Esophagus muscularis mucosa (tissue), 4 donors: ENCODE results near the gene HOXC10. TPM values are rescaled to one million over a fixed set of nuclear protein-coding genes. Genes with fewer than 3 reads are reported as not detected.

Experiments used
- DNase-seq: peaks from one replicate; pipeline ENCODE4 v3.0.0-alpha.2; 2017; ENCODE audit errors: extremely low spot score
- H3K27ac ChIP-seq, 4 donors: fragments of 200-600 bp; sonication (generic); replicated peaks in 1 of 4; 1 replicate in 3 of 4; 2 replicates in 1 of 4; pipeline ENCODE4 v1.5.1; 2016 to 2019; ENCODE audit warnings: mild to moderate bottlenecking in 1 of 4
- H3K27me3 ChIP-seq, 4 donors: fragments of 200-600 bp; sonication (generic); one replicate each; pipeline versions ENCODE4 v1.5.1 to v1.6.0; 2016 to 2019
- H3K36me3 ChIP-seq, 4 donors: fragments of 200-600 bp; sonication (generic); one replicate each; pipeline ENCODE4 v1.5.1; 2016 to 2019
- H3K4me1 ChIP-seq, 4 donors: fragments of 200-600 bp; sonication (generic); one replicate each; pipeline ENCODE4 v1.5.1; 2016 to 2019
- H3K4me3 ChIP-seq, 4 donors: fragments of 200-600 bp; sonication (generic); 1 replicate in 2 of 4; 2 replicates in 2 of 4; pipeline ENCODE4 v1.5.1; 2016 to 2019; ENCODE audit warnings: mild to moderate bottlenecking in 4 of 4, moderate library complexity in 1 of 4
- H3K9me3 ChIP-seq, 4 donors: fragments of 200-600 bp; sonication (generic); 1 replicate in 3 of 4; 2 replicates in 1 of 4; pipeline ENCODE4 v1.5.1; 2016 to 2019
- EP300 ChIP-seq: sonication (generic); formaldehyde crosslinking; IDR thresholded peaks from one replicate; pipeline ENCODE4 v1.6.1; 2017; ENCODE audit warnings: antibody characterized with exemption
- POLR2A ChIP-seq: fragments of 450-650 bp; IDR thresholded peaks from one replicate; pipeline ENCODE4 v1.6.1; 2017; ENCODE audit warnings: antibody characterized with exemption, moderate library complexity, mild to moderate bottlenecking, low read depth
- POLR2AphosphoS5 ChIP-seq, 2 donors: sonication (generic); formaldehyde crosslinking; IDR thresholded peaks; one replicate each; pipeline ENCODE4 v1.6.1; 2017; ENCODE audit warnings: antibody characterized with exemption in 2 of 2
- WGBS: methylation state at CpG from one replicate; pipeline ENCODE4 v1.1.5; 2018; 5-methylcytosine and 5-hydroxymethylcytosine counted together
- intact Hi-C: fragments of 100-400 bp; cut with DNase I; formaldehyde crosslinking; loops from one replicate; pipeline ENCODE4 v1.15.1; 2023
- total RNA-seq, 4 donors: library from RNA; depleted of rRNA; stranded (reverse); fragments of >200 nt; gene quantifications; one replicate each; pipeline versions ENCODE4 v1.1.0 to v1.2.1, GENCODE V29; 2016
- TF ChIP-seq, protein P1 (sequence below), 3 experiments: fragments of 200-600 bp in 2 of 3; fragments of 450-650 bp in 1 of 3; sonication (generic) in 2 of 3; IDR thresholded peaks; one replicate each; pipeline ENCODE4 v1.5.1; 2017 to 2019; ENCODE audit warnings: antibody characterized with exemption in 3 of 3, mild to moderate bottlenecking in 2 of 3, moderate library complexity in 1 of 3

The HOXC10 gene
- total RNA-seq, 4 donors from 2014 or later: not detected

- DNase-seq: no peak
- peaks cover 10 to 100% (median 98%) of the 10 kb centered on the region in 4 donors for H3K27me3 ChIP-seq
- no peaks in the 10 kb centered on the region for H3K36me3 ChIP-seq
- no peak overlapping the region for H3K4me3 ChIP-seq
- TF ChIP-seq POLR2A (no peak), EP300 (no peak), POLR2AphosphoS5 (IDR thresholded peaks at IDR 0.05) (no peak)
- TF ChIP-seq, protein P1, sequence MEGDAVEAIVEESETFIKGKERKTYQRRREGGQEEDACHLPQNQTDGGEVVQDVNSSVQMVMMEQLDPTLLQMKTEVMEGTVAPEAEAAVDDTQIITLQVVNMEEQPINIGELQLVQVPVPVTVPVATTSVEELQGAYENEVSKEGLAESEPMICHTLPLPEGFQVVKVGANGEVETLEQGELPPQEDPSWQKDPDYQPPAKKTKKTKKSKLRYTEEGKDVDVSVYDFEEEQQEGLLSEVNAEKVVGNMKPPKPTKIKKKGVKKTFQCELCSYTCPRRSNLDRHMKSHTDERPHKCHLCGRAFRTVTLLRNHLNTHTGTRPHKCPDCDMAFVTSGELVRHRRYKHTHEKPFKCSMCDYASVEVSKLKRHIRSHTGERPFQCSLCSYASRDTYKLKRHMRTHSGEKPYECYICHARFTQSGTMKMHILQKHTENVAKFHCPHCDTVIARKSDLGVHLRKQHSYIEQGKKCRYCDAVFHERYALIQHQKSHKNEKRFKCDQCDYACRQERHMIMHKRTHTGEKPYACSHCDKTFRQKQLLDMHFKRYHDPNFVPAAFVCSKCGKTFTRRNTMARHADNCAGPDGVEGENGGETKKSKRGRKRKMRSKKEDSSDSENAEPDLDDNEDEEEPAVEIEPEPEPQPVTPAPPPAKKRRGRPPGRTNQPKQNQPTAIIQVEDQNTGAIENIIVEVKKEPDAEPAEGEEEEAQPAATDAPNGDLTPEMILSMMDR (IDR thresholded peaks at IDR 0.05): no peak
- peaks cover 7 to 45% (median 31%) of the 10 kb centered on the region in 4 donors for H3K4me1 ChIP-seq
- intact Hi-C loops: no loop called here
- no peaks in the 10 kb centered on the region for H3K9me3 ChIP-seq
- H3K27ac ChIP-seq: no peak overlapping the region
- WGBS: 12% methylated on average over 3 of the region's 11 CpGs
These were observed 27.9 kb upstream of the HOXC10 start for GRCh38 chr12:53956914-53957536.

GRCh38 chr12:53958128-53958527, 26.8 kb upstream of the HOXC10 start:
- H3K27ac ChIP-seq: no peak overlapping the region
- DNase-seq: no peak
- no peaks in the 10 kb centered on the region for H3K9me3 ChIP-seq
- no peak overlapping the region for H3K4me3 ChIP-seq
- TF ChIP-seq POLR2A (no peak), POLR2AphosphoS5 (IDR thresholded peaks at IDR 0.05) (no peak), EP300 (no peak)
- TF ChIP-seq, protein P1 (IDR thresholded peaks at IDR 0.05): no peak
- 17% methylated on average over 3 of the region's 3 CpGs for whole genome bisulfite sequencing
- intact Hi-C loops: no loop called here
- H3K27me3 ChIP-seq: peaks cover 11 to 100% (median 98%) of the 10 kb centered on the region in 4 donors
- H3K36me3 ChIP-seq: no peaks in the 10 kb centered on the region
- peaks cover 5 to 38% (median 23%) of the 10 kb centered on the region in 4 donors for H3K4me1 ChIP-seq

- Histone ChIP-seq H3K36me3 (no peaks in the 10 kb centered on the region), H3K9me3 (no peaks in the 10 kb centered on the region), H3K27me3 (peaks cover 19 to 100% (median 96%) of the 10 kb centered on the region in 4 donors), H3K27ac (no peak overlapping the region), H3K4me1 (peaks cover 4 to 43% (median 21%) of the 10 kb centered on the region in 4 donors), H3K4me3 (no peak overlapping the region)
- 15% methylated on average over 4 of the region's 4 CpGs for WGBS
- TF ChIP-seq, protein P1 (IDR thresholded peaks at IDR 0.05): no peak
- TF ChIP-seq EP300 (no peak), POLR2A (no peak), POLR2AphosphoS5 (IDR thresholded peaks at IDR 0.05) (no peak)
- DNase-seq: no peak
- intact Hi-C loops: no loop called here
These were observed 25.6 kb upstream of the HOXC10 start for GRCh38 chr12:53959314-53959713.

- peaks cover 10 to 100% (median 93%) of the 10 kb centered on the region in 4 donors for H3K27me3 ChIP-seq
- DNase-seq: no peak
- 20% methylated on average over 19 of the region's 39 CpGs for WGBS
- H3K9me3 ChIP-seq: no peaks in the 10 kb centered on the region
- no peaks in the 10 kb centered on the region for H3K36me3 ChIP-seq
- no peak overlapping the region for H3K27ac ChIP-seq
- TF ChIP-seq POLR2A: no peak
- no peak for TF ChIP-seq POLR2AphosphoS5 (IDR thresholded peaks at IDR 0.05)
- TF ChIP-seq EP300: no peak
- TF ChIP-seq, protein P1 (IDR thresholded peaks at IDR 0.05): no peak
- H3K4me3 ChIP-seq: no peak overlapping the region
- peaks cover 4 to 35% (median 14%) of the 10 kb centered on the region in 4 donors for H3K4me1 ChIP-seq
- intact Hi-C loops: no loop called here
These were observed 24.5 kb upstream of the HOXC10 start for GRCh38 chr12:53960187-53961024.
